GM18868 (cell line): ENCODE data around the gene ARHGEF11.

Source experiments
- ATAC-seq: cut with Tn5 transposase; IDR thresholded peaks from one replicate; pipeline ENCODE4 v1.9.1; 2021; ENCODE audit warnings: mild to moderate bottlenecking, moderate library complexity; ENCODE audit not compliant: unreplicated experiment

The ARHGEF11 gene

GRCh38 chr1:156912861-156913808, 132.4 kb downstream of the ARHGEF11 start:
- no peak for ATAC-seq

- no peak for ATAC-seq
Observed at GRCh38 chr1:156912310-156912709, 133.2 kb downstream of the ARHGEF11 start.

GRCh38 chr1:156911577-156912298, 133.8 kb downstream of the ARHGEF11 start:
- no peak for ATAC-seq

GRCh38 chr1:156910309-156910782, 135.2 kb downstream of the ARHGEF11 start:
- no peak for ATAC-seq

- ATAC-seq = no peak
Observed at GRCh38 chr1:156909671-156910070, 135.9 kb downstream of the ARHGEF11 start.

- no peak for ATAC-seq
Observed at GRCh38 chr1:156908955-156909354, 136.6 kb downstream of the ARHGEF11 start.

DNA sequence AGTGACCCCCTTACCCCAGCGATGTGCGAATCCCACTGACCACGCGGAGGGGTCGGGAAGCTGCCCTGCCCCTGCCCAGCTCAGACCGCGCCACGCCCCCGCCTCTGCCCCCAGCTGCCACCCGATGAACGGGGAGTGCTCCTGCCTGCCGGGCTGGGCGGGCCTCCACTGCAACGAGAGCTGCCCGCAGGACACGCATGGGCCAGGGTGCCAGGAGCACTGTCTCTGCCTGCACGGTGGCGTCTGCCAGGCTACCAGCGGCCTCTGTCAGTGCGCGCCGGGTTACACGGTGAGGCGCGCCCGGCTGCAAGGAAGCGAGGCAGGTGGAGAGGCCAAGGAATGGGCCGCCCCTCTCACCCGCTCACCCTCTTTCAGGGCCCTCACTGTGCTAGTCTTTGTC, 137.0 kb downstream of the ARHGEF11 start:
- no peak for ATAC-seq

DNA sequence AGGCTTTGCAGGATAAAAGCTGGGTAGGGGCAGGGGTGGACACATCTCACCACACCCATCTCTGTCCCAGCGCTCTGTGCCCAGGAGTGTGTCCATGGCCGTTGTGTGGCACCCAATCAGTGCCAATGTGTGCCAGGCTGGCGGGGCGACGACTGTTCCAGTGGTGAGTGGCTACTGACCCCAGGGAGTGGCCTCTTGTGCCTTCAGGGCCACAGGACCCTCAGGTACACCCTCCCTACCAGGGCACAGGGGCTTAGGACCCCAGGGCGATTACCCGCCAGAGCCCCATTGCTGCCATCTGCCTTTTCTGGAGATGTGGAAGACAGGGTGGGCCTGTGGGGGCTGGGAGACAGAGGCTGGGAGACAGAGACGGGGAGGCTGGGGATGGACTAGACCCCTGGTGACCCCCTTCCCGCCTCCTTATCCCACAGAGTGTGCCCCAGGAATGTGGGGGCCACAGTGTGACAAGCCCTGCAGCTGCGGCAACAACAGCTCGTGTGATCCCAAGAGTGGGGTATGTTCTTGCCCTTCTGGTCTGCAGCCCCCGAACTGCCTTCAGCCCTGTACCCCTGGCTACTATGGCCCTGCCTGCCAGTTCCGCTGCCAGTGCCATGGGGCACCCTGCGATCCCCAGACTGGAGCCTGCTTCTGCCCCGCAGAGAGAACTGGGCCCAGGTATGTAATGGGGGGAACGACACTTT, 139.2 kb downstream of the ARHGEF11 start:
- no peak for ATAC-seq

DNA sequence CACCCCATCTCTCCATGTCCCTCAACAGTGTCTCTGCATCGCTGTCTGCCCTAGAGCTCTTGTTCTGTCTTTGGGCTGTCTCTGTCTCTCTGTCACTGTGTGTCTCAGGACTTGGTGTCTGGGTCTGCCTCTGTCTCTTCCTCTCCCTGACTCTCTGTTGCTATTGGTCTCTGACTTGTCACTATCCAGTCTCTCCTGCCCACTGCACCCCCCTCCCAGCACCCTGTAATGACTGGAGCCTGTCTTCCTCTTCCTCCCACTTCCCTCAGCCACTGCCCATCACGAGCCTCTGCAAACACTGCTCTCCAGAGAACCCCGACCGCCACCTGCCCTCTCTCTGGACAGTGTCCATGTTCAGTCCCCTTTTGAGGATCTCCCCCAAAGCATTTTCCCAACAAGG, 139.9 kb downstream of the ARHGEF11 start:
- ATAC-seq = no peak

GRCh38 chr1:156905176-156905575, 140.4 kb downstream of the ARHGEF11 start:
- ATAC-seq = no peak

- no peak for ATAC-seq
Observed at GRCh38 chr1:156904187-156904959, 141.2 kb downstream of the ARHGEF11 start.

DNA sequence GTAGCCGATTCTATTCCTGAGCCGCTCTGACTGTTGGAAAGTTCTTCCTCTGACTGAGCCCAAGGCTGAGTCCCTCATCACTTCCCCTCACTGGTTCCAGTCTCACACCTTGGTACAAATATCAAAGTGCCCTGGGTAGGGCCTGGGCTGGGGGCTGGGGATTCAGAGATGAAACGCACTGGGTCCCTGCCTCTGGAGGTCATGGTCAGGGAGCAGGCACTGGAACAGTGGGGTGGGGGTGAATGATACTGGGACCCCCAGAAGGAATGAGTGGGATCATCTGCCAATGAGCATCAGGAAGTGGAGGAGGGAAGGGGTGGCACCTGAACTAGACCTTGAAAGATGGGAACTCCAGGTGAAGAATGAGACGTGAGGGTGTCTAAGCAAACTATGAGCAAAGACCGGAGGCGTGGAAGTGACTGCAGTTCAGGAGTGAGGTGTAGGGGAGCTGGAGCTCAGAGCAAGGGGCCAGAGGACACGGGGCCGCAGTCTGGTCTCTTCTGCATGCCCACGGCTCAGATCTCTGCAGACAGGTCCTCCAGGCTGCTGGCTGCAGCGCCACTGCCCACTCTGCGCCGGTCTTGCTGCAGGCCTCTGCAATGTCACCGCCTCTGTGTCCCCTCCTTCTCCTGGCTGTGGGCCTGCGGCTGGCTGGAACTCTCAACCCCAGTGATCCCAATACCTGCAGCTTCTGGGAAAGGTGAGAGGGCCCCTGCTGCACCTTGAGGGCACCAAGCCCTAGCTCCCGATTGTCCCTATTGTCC, 142.0 kb downstream of the ARHGEF11 start:
- ATAC-seq = no peak

DNA sequence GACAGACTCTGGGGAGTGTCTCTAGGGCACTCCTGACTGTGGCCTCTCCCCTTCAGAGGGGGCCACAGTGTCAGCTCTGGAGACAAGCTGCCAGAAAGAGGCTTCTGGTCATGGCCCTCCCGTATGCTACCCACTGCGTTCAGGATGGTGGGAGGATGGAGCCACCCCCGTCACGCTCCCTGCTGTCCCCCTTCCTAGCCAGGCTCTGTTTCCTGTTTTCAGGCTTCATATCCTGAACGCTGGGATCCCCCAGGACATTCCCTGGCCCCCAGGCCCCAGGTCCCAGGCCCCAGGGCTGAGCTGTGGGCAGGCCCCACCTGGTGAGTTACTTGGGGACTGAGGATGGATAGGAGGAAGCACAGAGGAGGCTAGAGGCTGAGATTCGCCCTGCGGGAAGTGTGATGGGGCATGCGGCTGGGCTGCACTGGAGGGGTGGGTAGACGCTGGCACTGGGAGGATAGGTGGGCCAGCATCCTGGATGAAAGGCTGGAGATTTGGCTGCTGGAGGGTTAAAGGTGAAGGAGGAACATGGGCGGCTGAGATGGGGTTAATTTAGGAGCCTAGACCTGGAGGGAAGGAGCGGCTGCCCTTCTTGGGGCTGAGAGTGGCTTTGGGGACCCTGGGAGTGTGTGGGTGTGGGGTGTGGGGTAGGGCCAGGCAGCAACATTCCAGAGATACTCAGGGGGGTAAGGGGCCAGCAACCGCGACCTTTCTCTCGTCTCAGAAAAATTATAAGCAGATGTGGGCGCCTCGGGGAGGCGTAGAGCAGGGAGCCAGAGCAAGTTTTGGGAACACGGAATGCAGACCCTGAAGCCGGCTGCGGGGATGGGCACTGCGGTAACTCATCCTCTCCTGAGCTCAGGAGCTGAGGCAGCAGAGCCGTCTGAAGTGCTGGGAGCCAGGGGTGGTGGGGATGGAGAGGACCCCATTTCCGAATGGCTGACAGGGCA, 143.3 kb downstream of the ARHGEF11 start:
- ATAC-seq = no peak

DNA sequence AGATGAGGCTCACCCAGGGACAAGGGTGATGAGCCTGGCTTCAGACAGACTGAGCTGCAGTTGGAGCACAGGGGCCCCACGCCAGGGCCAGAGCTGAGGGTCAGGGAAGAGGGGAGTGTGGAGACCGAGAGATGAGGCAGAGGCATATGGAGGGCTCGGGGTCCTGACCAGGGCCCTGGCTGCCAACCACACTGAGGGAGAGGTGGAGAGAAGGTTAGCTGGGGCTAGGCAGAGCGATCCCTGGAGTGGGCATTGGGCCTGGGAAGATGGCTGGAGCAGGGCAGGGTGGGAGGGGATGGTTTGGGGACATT, 144.0 kb downstream of the ARHGEF11 start:
- no peak for ATAC-seq

DNA sequence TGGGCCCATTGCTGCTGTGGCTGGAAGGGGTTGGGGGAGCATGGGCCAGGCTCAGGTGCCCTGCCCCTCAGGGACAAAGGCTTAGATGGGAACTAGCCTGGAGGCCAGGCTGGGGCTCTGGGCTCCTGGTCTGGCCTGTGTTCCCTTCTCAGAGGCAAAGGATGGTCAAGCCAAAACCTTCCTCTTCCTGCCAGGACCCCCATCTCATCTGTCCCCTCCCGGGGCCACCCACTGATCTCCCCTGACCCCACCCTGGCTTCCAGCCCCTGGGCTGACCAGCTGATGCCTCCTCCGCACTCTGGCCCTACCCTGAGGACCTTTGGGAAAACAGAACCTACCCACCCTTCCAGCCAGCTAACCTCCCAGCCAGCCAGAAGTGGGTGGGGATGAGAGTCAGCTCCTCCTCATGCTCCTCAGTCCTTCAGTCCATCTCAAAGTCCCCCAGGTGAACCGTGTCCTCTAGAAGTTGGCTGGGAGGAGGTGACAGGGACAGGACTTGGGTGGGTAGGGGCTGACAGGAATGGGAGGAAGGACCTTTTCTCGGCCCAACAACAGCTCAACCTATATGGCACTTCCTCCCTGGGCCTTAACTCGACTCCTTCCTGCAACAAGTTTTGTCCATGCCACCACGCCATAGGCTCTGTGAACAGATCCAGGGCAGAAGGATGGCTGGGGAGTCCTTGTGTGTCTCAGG, 144.5 kb downstream of the ARHGEF11 start:
- no peak for ATAC-seq

- ATAC-seq = no peak
Observed at GRCh38 chr1:156899956-156900718, 145.4 kb downstream of the ARHGEF11 start.

- ATAC-seq = no peak
Observed at GRCh38 chr1:156898971-156899664, 146.4 kb downstream of the ARHGEF11 start.
